ENCODE data around the gene RNF5. TPM values are rescaled to one million over a fixed set of nuclear protein-coding genes. Genes with fewer than 3 reads are reported as not detected.
A peak's percentile ranks its signal among the peaks of the same experiment; 100 is the strongest.
"Not testable (repeated sequence)": the region's sequence is repeated elsewhere in the genome, so short reads cannot be mapped to it uniquely, and the experiment has no call there.

RNF5 gene, protein sequence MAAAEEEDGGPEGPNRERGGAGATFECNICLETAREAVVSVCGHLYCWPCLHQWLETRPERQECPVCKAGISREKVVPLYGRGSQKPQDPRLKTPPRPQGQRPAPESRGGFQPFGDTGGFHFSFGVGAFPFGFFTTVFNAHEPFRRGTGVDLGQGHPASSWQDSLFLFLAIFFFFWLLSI
- total RNA-seq (2014; rRNA removed; shearing (Covaris generic)), result 30.1 and 31.6 TPM in 2 replicates
- 24.2 and 32.8 TPM in 2 replicates for polyA plus RNA-seq (2014; cell fraction: nucleus; rRNA removed)

DNA sequence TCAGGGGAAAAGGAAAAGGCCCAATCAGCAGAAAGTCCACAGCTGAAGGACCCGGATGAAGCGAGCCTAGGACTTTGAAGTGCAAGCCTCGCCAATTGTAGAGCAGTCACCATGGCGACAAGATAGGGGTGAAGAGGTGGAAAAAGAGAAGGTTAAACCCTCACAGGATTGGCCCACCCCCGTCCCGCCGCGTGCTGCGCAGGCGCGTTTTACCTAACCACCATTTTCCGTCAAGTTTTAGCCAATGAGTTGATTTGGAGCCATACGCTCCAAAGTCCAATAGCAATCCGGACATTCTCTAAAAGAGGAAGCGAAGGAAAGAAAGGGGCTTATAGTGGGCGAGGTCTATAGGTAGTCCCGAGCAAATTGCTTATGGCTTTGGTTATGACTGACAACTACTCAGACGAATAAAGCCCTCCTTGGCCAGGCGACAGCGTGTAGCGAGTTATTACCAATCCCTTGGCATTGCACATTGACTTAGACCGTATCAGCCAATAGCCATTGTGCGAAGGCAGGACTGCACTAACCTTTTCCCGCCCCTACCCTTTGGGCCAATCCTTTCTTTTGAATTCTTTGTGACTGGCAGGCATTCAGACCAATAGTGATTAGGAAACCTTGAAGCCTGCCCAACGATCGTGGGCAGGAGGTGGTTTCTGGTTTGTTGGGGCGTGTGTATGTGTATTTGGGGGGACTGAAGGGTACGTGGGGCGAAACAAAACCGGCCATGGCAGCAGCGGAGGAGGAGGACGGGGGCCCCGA, at the start of gene RNF5:
Gene RNF5 (plus strand): TSS at position 618 of the 759 bp plus-strand sequence. CDS start 107 bp downstream, at position 725.
- peak; percentile 99 for DNase-seq (ENCODE audit: extremely low read depth, low read depth)

DNA sequence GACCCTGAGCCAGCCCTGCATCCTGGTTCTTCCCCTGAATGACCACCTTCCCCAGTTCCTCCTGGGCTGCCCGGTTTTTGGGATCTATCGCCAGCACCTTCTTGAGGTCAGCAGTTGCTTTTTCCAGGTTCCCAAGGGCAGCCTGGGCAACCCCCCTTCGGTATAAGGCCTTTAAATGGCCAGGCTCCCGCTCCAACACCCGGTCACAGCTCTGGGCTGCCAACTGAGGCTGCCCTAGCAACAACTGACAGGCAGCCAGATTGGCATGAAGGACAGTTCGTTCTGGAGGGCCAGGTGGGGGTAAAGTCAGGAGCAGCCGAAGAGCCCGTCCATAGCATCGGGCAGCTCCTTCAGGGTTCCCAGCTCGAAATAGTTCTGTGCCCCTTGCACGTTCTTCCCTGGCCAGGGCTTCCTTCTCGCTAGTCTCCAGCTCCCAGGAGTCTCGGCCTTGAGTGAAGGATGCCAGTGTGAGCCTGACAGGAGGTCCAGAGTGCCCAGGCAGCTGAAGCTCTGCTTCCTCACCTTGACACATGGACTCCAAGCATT, 49.4 kb upstream of the RNF5 start:
- DNase-seq (ENCODE audit: extremely low read depth, low read depth), result no peak

DNA sequence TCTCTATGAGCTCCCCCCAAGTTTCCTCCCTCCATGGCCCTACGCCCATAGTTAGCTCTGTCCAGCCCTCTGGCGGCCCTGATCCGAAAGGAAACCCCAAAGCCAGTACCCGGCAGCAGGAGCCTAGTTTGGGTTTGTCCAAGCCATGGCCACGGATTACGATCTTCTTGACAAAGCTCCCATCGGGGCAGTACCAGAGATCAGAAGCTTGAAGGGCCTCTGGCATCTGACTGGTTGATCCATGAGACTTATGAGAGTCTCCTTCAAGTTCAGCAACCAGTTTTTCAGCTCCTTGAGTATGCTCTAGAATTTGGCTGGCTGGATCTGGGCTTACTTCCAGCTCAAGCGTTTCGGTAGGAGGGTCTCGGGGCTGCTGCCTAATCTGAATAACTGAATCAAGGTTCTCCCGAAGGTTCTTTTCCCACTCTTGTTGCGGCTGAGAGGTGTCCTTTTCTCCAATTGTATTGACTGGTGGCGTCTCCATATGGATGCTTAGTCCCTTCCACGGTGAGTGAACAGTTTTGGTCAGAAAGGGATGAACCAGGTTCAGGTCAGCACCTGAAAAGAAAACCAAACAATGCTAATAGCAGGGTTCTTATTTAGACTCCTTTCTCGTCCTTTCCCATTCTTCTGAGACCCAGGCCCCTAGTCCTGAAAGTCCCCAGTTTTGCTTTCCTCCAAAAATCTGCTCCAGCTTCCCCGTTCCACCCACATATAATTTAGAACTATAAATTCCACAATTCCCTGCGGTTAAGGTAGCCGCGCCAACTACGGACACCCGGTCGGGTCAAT, 48.7 kb upstream of the RNF5 start:
- DNase-seq (ENCODE audit: extremely low read depth, low read depth), result no peak

DNA sequence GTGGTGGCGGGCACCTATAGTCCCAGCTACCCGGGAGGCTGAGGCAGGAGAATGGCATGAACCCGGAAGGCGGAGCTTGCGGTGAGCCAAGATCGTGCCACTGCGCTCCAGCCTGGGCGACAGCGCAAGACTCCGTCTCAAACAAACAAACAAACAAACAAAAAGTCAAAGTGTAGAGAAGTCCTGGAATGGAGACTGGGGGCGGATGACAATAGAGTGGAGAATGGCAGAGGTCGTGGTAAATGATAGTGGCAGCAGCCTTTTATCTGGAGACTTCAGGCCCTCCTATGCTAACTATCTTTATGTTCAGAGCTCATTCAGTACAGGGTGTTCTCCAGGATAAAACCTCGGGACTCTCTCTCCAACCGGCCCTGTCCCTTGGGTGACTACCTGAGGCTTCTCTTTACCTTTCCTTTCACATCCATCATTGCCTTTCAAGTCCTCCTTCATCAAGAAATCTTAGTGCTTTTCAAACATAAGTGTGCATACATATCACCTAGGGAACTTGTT, 46.7 kb upstream of the RNF5 start:
- DNase-seq (ENCODE audit: extremely low read depth, low read depth), result no peak

DNA sequence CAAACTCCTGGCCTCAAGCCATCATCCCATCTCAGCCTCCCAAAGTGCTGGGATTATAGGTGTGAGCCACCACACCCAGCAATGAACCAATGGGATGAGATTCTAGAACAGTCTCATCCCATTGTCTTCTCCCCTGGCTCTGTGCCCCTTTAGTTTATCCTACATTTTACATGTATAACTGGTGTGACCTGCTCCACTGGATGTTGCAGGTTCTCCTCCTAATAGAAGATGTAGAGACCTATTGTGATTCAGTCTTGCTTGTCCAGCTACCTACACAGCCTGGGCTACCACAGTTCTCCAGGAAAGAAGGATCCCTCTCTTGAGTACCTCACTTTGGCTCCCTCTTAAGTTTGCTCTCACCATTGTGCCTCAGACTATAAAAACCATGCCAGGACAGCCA, 46.1 kb upstream of the RNF5 start:
- DNase-seq (ENCODE audit: extremely low read depth, low read depth), result no peak

DNA sequence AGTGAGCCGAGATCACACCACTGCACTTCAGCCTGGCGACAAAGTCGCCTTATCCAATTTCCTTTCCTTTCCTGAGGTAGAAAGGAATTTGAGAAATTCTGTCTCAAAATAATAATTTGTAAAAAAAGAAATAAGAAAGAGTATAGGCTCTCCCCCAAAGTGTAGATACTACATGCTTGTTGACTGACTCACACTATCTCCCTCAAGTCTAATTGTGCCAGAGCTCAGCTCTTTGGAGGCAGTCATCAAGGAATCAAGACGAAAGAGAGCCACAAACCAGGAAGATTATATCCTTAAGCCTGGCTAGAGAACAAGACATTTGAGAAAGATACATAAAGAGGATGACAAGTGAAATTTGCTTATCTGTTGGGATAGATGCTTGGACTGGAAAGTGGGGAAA, 44.4 kb upstream of the RNF5 start:
- DNase-seq (ENCODE audit: extremely low read depth, low read depth), result no peak

DNA sequence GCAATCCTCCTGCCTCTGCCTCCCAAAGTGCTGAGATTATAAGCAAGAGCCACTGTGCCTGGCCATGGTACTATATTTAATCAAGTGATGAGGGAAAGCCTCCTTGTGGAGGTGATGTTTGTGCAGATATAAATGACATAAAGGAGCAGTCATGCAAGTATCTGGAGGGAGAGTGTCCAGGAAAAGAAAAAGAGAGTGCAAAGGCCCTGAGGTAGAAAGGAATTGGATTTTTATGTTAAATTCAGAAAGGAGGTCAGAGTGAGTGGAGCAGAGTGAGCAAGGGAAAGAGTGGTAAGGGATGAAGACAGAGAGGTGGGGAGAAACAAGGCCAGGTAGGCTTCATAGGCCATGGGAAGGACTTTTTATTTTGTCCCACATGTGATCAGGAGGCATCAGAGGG, 40.8 kb upstream of the RNF5 start:
- DNase-seq (ENCODE audit: extremely low read depth, low read depth), result no peak

DNA sequence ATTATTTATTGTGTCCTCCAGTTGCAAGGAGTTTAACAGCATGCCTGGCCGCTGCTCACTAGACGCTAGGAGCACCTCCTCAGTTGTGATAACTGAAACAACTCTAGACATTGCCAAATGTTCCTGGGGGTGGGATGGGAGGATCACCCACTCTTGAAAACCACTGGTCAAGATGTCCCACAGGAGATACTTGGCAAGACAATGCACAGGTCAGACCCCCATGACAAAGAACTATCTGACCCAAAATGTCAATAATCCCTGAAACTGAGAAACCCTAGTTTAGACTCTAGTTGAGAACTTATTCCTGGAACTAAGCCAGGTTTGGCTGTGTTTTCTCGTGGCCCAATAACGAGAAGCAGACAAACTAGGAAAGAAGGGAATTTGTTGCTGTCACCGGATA, 38.6 kb upstream of the RNF5 start:
- DNase-seq (ENCODE audit: extremely low read depth, low read depth), result no peak

DNA sequence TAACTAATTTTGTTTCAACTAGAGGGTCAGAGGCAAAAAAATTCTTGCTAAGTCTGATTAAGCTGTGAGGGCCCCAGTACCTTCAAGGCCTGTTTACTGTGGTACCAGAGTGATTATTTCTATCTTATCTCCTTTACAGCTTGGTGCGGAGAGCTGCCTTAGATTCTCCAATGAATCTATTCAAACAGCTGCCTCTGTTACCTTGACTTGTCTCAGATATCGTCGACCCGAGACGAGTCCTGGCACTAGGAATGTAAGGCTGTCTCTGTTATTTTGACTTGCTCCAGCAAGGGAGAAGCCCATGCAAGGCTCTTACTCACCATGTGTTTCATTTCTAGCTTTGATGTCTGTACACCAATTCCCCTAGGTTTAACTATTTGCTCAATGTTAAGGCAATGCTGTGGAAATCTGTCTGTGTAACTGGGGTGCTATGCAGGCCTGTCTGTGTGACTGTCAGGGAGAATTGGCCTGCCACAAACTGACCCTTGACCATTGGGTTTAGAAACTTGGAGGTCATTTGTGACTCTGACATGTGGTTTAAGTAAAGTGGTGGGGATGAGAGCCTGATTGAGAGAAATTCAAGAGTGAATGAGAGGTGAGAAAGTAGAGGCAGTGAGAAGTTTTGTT, 37.7 kb upstream of the RNF5 start:
- no peak for DNase-seq (ENCODE audit: extremely low read depth, low read depth)

DNA sequence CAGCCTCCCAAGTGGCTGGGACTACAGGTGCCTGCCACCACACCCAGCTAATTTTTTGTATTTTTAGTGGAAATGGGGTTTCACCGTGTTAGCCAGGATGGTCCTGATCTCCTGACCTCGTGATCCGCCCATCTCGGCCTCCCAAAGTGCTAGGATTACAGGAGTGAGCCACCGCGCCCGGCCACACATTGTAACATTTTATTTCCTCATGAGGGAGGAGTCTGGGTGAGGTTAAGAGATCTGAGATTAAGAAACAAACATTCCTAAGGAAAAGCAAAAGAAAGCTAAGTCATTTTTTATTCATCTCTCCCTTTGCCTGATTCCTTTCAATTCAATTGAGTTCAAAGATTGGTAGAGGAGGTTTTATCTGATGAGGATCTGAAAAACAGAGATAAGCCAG, 34.0 kb upstream of the RNF5 start:
- not testable (repeated sequence) for DNase-seq (ENCODE audit: extremely low read depth, low read depth)

DNA sequence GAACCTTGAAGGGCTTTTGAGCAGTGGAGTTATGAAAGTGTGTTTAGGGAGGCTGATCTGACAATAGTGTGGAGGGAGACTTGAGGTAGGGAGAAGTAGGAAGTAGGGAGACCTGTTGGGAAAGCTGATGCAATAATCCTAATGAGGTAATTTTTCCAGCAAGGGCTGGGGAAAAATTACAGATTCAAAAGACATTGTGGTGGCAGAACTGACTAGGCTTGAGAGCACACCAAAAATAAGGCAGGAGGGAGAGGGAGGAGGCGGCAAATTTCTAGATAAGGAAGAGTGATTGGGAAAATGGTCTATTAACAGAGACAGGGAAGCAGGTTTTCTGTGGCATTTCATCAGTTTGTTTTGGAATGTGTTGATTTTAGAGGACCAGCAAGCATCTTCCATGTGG, 31.9 kb upstream of the RNF5 start:
- no peak for DNase-seq (ENCODE audit: extremely low read depth, low read depth)

DNA sequence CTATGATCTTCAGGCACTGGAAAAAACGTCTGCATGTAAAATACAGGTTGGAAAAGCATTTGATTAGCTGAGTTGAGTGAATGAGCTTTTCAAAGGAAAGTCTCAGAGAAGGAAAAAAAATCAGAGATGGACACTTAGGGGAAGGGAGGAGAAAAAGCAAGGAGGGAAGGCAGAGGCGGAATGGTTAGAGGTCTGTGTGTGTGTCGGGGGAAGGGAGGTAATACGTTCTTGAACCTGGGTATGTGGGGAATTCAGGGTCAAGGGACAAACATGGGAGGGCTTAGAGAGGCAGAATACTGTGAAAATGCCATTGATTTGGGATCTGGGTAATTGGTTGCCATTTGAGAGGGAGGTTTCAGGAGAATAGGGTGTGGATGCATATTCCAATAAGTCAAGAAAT, 31.5 kb upstream of the RNF5 start:
- no peak for DNase-seq (ENCODE audit: extremely low read depth, low read depth)

DNA sequence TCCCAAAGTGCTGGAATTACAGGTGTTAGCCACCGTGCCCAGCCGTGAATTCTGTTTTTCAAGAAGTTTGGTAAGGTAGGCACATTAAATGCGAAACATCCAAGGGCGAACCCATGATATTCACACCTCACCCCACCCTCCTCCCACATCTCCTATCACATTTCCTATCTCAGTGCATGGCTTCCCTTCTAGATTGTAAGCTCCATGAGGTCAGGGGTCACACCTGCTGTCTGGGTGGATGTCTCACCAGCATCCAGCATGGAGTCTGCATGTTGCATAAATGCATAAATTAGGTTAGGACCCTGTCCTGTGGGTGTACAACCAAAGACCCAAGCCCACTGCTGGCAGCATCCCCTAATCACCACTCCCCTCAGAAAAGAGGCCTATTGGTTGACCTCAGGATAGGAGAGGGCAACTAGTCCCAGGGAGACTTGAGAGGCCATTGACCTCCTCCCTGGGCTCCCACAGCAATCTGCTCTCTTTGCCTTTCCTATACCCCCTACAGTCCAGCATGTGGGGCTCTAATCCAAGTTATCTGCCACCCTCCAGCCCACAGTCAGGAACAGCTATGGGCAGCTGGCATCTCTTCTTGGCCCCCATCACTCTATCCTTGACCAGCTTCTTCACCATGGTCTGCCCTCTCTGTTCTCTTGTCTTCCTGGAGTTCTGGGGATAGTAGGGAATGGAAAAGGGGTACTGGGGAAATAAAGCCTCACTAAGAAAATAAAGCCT, 30.6 kb upstream of the RNF5 start:
- DNase-seq (ENCODE audit: extremely low read depth, low read depth), result no peak

DNA sequence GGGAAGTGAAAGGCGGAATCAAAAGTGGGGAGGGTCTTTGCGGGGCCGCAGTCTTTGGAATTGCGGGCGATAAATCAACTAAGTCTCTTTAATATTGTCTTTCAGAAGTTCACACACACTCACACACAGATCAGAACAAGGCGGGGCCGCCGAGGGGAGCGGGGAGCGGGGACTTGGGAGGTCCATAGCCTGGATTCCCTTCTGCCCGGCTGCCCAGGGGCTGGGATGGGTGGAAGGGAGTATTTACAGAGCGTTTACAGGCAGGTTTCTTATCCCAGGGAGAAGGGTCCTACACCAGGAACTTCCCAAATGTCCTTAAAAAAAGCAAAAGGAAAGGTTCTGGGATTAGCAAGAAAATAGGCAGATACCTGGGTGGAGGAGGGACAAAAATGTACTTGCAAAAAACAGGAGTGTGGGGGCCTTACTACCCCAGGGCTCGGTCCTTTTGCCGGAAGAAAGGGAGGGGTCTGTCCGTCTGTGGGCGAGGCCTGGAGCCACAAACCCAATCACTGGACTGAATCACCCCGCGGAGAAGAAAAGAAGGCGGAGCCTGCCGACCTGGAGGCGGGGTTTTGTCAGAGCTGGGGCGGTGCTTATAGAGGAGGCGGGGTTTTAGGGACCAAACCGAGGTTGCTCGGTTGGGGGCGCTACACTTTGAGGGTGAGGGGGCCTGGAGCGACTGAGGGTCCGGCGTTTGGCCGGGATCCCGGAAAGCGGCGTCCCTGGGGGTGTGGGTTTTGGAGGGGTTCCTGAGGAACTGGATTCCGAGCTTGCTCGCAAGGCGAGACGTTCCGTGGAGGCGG, 29.7 kb upstream of the RNF5 start:
- DNase-seq (ENCODE audit: extremely low read depth, low read depth), result no peak

DNA sequence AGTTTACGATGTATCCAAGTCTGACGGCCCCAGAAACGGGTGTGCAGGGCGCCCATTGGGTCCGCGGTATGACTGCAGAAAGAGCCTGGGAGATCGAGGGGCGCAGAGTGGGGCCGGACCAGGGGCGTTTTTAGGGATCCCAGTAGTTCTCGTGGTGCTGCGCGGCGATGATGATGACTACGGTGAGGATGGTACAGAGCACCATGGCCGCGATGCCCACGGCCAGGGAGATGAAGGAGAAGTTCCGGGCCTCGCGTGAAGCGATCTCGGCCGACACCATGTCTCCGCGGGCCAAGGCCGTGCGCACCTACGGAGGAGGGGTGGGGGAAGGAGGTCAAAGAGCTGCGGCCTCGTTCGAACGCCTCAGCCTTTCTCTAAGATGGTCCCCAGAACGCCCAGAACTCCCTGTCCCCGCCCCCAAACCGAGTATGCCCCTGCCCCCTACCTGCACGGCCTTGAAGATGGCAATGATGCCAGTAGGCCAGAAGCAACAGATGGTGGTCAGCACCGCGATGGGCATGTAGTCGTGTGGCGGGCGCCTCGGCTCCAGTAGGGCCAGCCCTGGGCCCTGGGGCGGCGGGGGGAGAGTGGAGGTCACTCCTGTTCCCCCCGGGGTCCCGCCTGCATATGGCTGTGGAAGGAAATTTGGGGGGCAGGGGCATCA, 29.0 kb upstream of the RNF5 start:
- DNase-seq (ENCODE audit: extremely low read depth, low read depth), result no peak

DNA sequence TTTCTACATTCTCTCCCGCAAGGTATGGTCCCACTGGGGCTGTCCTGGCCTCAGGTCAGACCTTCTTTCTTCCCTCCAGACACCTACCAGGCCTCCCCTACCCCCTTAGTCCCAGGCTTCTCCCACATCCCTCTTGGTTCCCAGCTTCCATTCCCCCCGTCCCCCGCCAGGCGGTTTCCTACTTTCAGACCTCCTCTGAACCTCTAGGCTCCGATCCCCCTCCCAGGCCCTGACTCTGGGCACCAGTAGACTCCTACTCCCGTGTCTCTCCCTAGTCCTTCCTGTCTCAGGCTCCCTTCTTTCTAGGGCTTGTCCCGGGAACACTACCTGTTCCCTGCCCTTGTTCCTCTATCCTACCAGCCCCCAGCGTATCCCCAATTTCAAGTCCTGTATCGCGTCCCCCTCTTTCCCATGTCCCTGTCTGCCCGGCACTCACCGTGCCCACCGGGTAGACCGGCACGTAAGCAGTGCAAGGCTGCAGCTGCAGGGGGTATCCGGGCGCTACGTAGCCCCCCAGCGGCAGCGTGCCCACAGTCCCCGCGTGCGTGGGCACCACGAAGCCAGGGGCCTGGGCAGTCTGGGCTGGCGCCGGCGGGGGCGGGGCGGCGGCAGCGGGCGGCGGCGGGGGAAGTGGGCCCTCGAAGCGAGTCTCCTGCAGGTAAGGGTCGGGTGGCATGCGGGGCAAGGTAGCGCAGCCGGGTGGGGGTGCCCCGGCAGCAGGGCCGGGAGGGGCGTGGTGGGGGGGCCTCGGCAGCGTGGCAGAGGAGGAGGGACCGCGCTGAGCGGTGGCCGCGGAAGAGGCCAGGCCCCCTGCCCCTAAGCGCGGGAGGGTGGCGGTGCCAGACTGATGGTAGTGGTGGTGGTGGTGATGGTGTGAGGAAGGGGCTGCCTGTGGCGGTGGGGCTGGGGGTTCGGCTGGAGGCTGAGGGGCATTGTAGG, 28.0 kb upstream of the RNF5 start:
- DNase-seq (ENCODE audit: extremely low read depth, low read depth), result no peak

DNA sequence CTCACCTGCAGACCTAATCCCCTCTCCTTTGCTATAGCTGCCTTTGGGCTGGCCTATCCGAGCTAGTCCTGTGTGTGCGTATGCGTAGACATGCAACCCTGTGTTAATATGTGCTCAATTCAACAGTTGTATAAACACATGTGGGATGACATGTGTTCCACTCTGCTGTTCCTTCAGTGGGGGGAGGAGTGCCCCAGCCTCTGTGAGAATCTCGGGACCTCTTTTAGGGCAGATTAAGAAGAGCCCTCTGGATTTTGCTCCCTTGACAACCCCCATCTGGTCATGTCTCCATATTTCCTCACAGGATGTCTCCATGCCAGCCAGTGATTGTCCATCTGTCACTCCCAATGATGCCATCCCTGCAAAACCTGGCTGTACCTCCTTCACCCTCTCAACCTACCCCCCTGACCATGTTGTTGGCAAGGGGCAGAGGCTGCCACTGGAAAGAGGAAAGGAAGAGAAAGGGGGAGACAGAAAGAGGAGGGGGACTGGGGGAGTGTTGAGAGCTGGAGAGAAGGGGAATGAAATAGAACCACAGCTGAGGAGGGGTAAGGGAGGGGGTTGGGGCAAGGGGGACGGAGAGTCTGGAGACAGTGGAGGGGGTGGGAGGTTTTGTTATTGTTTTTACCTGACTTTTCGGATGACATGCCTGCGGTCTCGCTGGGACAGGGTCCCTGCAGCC, 26.9 kb upstream of the RNF5 start:
- DNase-seq (ENCODE audit: extremely low read depth, low read depth), result no peak

All from NCI-H460 (cell line).